HG02852 (cell line): ENCODE data around the gene MYRIP.
"Not testable (repeated sequence)": the region's sequence is repeated elsewhere in the genome, so short reads cannot be mapped to it uniquely, and the experiment has no call there.

Experiments used
- ATAC-seq: cut with Tn5 transposase; IDR thresholded peaks from one replicate; pipeline ENCODE4 v1.9.1; 2021; ENCODE audit warnings: mild to moderate bottlenecking, moderate library complexity; ENCODE audit not compliant: unreplicated experiment

The MYRIP gene

DNA sequence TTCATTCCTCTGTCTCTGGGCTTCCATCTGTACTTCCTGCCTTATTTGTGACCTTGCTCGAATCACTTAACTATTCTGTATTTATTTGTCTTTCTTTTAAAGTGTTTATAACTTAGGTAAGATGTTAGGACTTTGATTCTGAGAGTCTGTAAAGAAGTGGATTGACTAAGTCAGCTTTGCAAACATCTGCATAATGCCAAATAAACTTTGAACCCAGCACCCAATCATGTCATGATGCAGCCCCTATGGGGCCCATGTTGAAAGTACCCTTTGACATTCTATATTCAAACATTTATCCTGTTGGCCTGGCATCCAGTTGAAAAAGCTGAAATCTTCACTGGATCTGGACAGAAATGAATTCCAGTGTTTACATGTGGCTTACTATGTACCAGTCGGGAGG is 3.8 kb upstream of the MYRIP start:
- ATAC-seq, result no peak

DNA sequence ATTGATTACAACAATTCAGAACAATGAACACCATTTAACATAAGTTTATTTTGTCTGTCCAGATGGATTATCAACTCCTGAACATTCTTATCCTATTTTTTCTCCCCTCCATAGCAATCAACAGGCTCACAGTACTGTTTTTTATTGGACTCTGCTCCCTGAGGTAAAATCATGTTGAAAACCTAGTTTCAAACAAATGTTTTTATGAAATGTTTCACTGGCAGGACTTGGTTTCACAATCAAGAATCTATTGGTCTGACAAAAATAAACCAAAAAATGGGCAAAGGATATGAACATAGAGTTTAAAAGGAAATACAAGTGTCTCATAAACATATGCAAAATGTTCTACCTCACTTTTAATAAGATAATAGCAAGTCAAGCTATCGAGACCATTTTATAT is 2.6 kb upstream of the MYRIP start:
- ATAC-seq, result no peak

DNA sequence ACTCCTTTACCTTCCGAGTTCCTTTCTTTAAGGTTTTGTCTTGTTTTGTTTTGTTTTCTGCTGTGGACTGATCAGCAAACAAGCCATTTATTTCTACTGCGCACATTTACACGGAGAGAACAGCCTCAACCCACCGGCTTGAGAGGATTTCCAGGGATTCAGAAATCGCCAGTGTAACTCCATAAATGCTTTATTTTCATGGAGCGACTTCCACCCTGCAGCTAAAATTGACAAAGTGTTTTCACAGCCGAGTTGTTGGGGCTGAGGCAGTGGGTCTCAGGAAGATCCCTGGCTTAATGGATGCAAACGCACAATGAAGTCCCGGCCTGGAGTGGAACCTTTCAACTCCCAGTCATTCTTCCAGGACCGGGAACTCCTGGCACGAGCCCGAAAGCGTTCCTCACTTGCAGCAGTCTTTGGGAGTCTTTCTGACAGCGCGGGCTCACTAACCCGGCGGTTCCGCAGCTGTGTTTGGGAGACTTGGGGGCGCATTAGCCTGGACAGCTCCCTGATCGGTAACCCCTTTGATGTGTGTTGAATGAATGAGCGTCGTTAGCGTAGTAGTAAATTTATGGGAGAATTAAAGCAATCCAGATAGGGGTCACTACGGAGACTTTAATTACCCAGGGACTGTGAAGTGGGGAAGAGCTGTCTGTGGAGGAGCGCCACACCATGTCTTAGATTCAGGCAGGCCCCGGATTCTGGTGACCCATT is 785 bp upstream of the MYRIP start:
- ATAC-seq, result no peak

DNA sequence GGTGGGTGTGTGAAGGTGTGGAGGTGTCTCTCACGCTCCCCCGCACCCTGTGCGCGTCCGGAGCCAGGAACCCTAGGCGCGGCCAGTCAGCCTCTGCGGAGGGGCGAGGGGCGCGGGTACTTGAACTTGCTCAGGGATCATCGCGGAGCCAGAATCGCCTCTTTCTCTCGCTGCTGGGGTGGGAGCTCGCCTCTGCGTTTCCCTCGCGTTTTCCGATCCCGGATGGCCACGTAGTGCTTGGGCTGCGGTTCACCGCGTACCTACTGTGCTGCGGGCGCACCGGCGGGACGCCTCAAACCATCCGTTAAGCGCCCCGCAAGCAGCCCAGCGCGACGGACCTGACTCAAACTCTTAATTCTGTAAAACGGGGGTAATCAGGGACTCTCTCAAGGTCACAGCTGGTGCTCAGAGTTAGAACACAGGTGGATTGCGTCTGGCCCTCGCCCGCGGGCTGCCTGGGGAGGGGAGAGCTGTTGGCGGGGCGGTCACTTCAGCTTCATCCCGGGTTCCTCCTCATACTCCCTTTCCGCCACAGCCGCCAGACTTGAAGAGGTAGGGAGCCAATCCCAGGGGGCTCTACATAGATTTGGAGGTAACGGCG is 686 bp downstream of the MYRIP start:
- ATAC-seq, result peak; percentile 9

DNA sequence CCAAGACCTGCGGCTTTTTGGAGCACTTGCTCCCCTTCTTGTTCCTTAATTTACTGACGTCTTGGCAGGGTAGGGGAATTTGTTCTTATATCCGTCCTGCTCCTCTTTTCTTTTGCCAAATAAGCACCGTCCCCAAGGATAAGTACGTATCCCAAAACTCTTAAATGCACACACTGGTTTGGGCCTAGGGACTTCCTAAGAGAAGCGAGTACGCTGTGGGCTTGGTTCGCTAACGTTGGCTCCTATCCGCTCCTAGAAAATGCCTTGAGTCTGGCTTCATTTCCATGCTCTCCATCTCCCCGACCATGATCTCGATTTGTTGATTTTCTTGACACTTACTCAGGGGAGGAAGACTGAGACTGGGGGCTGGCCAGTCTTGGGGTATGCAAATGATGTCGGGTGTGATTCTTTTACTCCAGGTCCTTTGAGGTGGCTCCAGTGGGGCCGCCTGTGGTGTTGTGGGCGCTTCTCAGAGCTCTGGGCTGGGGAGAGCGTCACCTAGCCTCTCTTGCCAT is 1.3 kb downstream of the MYRIP start:
- ATAC-seq, result no peak

DNA sequence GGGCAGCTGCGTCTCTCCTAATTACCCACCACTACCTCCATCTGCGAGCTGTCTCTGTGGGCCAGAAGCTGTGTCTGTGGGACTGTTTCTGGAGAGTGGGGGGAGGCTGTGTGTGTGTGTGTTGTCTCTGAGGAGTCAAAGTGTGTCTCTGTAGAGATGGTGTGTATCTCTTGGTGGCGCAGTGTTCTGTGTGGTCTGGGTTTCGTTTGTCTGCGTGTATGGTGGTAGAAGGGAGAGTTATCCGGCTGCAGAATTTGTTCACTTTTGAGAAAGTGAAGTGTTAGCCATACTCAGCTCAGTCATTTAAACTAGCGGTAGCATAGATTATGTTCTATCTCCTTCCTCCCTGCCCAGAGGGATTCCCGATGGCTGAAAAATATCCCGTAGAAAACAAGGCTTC is 2.2 kb downstream of the MYRIP start:
- ATAC-seq, result no peak

DNA sequence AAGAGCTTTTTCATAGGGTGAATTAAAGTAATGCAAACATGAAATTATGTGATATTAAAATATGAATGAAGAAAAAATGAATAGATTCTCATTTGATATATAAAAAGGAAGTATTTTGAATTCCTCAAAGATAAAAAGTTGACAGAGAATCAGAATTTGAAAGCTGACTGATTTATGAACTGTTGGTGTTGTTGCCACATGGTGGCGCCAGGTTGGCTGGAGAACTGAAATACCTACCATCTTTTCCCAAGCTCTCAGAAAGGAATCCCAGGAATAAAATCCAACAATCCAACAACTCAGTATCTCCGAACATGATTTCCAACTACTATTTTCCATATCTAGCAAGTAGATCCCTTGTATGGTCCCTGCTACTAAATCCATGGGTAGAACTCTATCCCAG is 3.1 kb downstream of the MYRIP start:
- no peak for ATAC-seq

DNA sequence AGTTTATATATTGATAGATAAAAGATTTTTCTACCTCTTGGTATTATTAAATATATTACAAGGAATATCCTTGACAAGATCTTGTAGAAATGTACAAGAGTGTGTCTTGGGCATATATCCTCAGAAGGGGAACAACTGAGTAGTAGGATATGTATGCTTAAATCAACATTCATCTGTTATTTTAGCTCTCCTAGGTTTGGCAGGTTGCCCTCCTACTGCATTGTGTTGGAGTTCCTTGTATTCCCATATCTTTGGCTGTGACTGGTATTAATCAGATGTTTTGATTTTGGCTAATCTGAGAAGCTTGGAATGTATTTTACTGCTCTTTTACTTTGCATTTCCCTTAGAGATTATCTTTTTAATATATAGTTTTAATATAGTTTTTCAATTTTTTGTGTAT is 4.6 kb downstream of the MYRIP start:
- no peak for ATAC-seq

DNA sequence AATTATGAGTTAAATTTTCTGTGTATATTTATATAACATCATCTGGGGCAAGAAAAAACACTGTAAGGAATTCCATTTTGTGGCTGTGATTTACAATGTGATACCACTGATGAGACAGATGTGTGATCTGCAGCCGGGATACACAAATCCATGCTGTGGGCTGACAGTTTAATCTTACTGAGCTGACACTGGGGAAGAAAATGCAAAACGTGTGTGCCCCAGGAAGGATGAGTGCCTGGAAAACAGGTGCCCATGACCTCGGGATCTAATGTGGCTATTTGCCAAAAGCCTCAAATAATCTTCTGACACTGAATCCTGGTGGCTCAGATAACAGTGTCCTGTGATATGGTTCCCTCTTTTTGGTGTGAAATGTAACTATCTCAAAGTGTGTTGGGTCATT is 10.5 kb downstream of the MYRIP start:
- ATAC-seq, result no peak

DNA sequence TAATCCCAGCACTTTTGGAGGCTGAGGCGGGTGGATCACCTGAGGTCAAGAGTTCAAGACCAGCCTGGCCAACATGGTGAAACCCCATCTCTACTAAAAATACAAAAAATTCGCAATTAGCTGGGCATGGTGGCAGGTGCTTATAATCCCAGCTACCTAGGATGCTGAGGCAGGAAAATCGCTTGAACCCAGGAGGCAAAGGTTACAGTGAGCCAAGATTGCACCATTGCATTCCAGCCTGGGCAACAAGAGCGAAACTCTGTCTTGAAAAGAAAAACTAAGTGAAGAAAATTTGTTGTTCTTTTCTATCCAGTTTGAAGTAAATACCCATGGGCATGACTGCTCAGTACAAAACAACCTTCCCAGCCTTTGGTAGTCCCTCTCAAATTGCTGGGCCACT is 24.4 kb downstream of the MYRIP start:
- not testable (repeated sequence) for ATAC-seq

DNA sequence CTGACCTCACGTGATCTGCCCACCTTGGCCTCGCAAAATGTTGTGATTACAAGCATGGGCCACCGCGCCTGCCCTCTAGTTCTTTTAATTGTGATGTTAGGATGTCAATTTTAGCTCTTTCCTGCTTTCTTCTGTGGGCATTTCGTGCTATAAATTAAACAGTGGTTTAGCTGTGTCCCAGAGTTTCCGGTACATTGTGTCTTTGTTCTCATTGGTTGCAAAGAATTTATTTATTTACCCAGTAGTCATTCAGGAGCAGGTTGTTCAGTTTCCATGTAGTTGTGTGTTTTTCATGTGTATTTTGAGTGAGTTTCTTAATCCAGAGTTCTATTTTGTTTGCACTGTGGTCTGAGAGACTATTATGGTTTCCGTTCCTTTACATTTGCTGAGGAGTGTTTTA is 30.1 kb downstream of the MYRIP start:
- no peak for ATAC-seq

DNA sequence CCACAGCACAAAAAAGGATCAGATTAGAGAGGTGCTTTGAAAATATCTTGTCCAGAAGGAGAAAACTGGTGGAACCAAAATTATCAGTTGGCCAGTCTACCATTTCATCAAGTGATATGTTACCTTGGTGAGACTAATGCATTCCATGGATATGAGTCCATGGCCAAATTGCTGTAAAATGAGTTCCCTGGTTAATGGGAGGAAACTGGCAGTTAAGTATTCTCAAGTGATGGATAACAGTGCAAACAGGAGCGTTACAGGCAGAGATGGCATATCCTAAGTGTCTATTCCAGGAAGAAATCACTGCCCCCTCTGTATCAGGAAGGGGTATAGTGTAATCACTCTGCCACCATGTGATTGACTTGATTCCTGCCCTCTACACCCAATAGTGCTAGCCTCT is 34.0 kb downstream of the MYRIP start:
- no peak for ATAC-seq

DNA sequence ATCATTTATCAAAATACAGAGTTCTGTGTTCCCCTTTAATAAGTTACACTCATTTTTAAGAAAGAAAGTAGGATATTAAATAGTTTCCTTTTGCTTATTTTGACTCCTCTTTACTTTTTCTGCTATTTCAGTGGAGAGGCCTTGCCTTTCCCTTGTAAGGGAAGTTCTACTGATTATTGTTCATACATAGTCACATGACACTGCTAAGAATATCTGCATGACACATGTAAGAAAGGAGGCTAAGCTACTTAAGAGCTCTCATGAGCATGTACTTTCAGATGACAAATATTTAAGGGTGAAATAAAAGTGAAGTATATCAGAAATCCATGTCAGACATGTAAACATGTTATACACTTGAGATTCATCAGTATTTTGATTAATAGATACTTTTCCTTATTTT is 39.0 kb downstream of the MYRIP start:
- no peak for ATAC-seq

DNA sequence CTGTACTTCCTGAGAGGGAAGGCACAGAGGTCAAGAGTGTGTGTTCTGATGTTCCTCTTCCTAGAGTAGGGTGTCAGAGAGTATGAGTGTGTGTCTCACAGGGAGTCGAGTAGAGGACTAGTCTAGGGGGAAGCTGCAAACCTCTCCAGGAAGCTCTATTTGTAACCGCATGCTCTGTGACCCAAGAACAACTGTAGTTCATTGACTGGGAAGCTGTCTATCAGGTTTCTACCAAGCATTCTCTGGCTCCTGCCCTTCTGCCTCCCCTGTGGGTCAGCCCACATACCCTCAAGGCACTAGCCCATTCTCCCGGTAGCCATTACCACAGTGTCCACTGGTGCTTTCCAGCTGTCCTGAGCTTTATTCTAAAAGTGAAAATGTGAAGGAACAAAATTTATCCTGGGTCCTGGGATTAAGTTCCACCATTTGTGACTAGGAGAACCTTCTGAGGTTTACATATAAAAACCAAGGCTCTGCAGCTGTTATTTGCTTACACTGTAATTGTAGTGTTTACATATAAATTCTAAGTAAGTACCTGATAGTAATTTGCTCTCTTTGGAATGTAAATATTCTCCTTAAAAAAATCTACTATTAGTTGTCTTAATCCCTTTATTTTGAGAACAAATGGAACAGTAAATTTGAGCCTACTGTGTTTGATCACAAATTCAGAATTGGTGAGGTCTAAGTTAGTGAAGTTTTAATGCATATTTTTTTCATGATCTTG is 40.7 kb downstream of the MYRIP start:
- no peak for ATAC-seq

DNA sequence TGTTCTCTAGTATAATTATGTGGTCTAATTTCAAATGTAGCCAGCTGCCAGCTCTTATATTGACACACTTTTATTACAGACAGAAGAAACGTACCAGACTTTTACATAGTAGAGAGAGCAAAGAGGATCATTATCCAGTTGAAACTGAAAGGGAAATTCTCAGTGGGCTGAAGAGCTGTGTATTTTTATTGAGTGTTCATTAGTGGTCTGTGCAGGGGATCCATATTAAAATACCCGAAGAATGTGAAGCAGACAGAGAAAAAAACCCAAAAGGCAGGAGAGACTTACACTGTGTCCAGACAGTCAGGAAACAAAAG is 41.3 kb downstream of the MYRIP start:
- no peak for ATAC-seq

DNA sequence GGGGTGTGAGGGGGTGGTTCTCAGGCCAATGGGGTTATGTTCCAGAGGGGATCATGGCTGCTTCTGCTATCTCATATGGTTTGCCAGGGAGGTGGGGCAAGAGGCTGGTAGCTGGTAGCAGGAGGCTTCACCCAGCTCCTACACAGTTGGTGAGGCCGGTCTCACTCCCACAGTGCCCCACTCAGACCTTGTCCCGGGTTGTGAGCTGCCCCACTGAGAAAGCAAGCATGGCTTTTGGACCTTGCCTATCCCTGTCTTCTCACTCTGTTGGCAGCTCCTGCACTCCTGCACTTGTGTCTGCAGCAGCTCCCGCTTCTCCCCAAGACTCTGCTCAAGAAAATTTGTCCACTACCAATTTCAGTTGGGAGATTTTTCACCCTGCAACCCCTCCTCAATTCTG is 46.1 kb downstream of the MYRIP start:
- no peak for ATAC-seq

DNA sequence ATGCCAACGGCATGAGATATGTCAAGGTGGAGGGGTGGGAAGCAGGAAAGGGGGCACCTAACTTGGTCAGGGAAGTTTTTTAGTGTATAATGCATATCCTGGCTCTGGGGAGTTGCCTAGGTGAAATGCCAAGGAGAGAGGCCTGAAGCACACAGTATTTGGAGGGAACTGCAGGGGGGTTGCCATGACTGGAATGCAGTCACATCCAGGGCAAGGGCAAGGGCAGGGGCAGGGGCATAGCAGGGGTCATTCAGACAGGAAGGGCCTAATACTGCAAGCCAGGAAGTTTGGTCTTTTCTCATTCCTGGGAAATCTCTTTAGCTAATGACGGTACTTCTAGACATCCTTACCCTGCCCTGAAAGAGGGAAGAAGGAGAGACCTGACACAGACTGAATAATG is 60.5 kb downstream of the MYRIP start:
- no peak for ATAC-seq

DNA sequence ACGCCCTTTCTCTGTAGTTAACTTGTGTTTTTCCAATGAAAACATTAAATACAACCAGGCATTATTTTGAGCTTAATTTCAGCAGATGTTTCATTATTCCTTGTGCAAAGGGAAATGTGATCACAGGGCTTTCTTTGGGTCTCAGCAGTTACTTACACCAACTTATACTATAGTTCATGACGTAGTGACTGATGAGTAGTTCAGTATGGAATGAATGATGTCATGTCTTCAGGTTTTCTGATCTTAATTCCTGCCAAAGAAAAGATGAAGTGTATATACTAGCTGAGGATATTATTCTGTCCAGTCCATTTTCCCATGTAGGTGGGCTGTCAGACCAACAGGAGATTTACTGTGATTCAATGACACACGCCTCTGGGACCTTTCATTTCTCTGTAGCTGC is 61.3 kb downstream of the MYRIP start:
- ATAC-seq, result no peak

DNA sequence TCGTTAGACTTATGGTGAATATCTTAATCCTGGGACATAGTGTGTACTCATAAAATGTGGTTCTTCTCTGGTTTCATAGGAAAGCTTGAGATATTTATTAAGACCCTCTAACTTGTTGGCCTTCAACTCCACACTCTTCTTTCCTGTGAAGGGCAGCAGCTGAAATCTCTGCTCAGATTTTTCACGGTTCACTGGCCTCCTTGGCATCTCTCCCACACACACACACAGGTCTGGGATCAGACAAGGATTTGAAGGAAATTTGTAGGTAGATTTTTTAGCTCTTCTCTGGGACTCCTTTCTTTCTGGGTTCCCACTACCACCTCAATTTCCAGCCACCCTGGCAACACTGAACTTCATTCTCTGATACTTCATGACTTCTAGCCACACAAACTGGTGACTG is 70.2 kb downstream of the MYRIP start:
- ATAC-seq, result no peak

DNA sequence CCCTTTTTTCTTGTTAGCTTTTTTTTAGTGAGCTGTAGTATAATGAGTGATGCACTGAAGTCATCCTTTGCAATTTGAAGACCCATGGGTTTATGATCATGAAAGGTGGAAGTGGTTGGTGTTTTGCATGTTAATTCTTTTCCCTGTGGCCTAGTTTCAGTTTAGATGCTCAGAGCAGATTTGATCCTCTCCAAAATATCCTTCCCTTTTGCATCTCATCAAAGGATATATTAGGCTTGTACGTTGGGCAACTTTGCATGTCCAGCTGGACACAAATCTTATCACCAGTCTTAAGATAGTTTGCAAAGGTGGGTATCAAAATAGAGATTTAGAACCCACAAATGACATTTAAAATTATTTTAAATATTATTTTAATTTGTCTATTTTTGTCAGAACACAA is 72.7 kb downstream of the MYRIP start:
- ATAC-seq, result no peak

DNA sequence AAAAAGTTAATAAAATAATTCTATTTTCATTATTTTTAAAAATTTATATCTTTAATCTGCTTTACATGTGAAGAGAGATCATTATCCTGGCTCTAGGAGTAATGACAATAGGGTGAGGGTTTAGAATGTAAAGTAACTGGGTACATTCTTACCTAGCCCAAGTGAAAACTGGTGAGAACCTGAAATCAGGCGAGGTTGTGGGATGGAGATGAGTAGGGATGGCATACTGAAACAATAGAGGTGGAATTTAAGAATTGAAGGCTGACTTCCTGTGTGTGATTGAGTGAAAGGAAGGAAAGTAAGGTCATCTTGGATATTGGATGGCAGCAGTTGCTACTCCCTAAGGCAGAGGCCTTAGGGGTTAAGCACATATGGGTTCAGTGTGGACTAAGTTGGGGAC is 82.7 kb downstream of the MYRIP start:
- ATAC-seq, result no peak

DNA sequence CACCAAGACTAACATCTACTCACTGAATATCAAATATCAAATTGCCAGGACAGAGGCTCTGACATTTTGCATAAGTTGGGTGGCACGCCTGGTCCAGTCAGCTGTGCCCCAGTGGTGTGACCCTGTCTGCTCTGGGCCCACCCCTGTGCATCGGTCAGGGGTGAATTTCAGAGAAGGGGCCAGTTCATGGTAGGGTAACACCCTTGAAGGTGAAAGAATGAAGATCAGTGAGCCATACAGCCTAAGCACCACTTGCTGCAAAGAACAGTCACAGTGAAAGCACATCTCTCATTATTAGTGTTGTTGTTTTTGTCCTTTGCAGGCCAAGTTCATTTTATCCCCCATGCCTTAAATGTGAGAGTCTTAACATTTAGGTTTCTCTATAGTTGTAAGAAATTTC is 86.8 kb downstream of the MYRIP start:
- ATAC-seq, result no peak
